A673 (cell line): ENCODE measurements around the gene AQP6. TPM values are rescaled to one million over a fixed set of nuclear protein-coding genes. Genes with fewer than 3 reads are reported as not detected.

ENCODE experiments used
- Bru-seq: library from RNA; stranded (reverse); fragments of 400-500 nt; gene quantifications from one replicate; lab custom pipeline; 2021; lab: Mats Ljungman, UMichigan
- BruChase-seq, 2 experiments: library from RNA; stranded (reverse); fragments of 400-500 nt; gene quantifications; one replicate each; lab custom pipeline; 2021; lab: Mats Ljungman, UMichigan
- BruUV-seq: library from RNA; stranded (reverse); fragments of 400-500 nt; replicated peaks from 2 replicates; lab custom pipeline; 2021; lab: Mats Ljungman, UMichigan
- CTCF ChIA-PET: fragments of 300-600 bp; sonication (Branson Sonifier 250); formaldehyde crosslinking; loops from one replicate; lab custom pipeline; 2022; ENCODE audit warnings: antibody characterized with exemption; lab: Charles Lee
- POLR2A ChIA-PET: fragments of 300-600 bp; sonication (Branson Sonifier 250); formaldehyde crosslinking; loops from one replicate; lab custom pipeline; 2022; ENCODE audit warnings: antibody characterized with exemption; ENCODE audit not compliant: low non-redundant PET; lab: Charles Lee
- DNase-seq: peaks from one replicate; pipeline ENCODE4 v3.0.0-alpha.2; 2015; ENCODE audit warnings: low spot score
- H3K27ac ChIP-seq: fragments of 200-600 bp; sonication (generic); 2 replicates; pipeline ENCODE4 v1.5.1; 2016; ENCODE audit warnings: mixed run types, low read depth, mild to moderate bottlenecking, mixed read lengths, antibody characterized with exemption, low read length; ENCODE audit not compliant: poor library complexity, severe bottlenecking
- H3K27me3 ChIP-seq: fragments of 200-600 bp; sonication (generic); replicated peaks from 2 replicates; pipeline ENCODE4 v1.6.1; 2017; ENCODE audit warnings: mixed run types, low read depth, mild to moderate bottlenecking, mixed read lengths, antibody characterized with exemption, low read length; ENCODE audit not compliant: insufficient read depth, poor library complexity
- H3K36me3 ChIP-seq: fragments of 200-600 bp; sonication (generic); 2 replicates; pipeline ENCODE4 v1.6.1; 2016; ENCODE audit warnings: mixed run types, mild to moderate bottlenecking, mixed read lengths, antibody characterized with exemption, low read length; ENCODE audit not compliant: insufficient read depth, poor library complexity, severe bottlenecking
- H3K4me1 ChIP-seq: fragments of 200-600 bp; sonication (generic); 2 replicates; pipeline ENCODE4 v1.6.1; 2017; ENCODE audit warnings: mixed run types, mild to moderate bottlenecking, mixed read lengths, antibody characterized with exemption, low read length; ENCODE audit not compliant: insufficient read depth, poor library complexity, severe bottlenecking
- H3K4me3 ChIP-seq: fragments of 200-600 bp; sonication (generic); 2 replicates; pipeline ENCODE4 v1.5.1; 2016; ENCODE audit warnings: low read depth, mixed run types, mild to moderate bottlenecking, mixed read lengths, low read length; ENCODE audit not compliant: poor library complexity, severe bottlenecking
- H3K9me3 ChIP-seq: fragments of 200-600 bp; sonication (generic); 2 replicates; pipeline ENCODE4 v1.6.1; 2016; ENCODE audit warnings: mixed run types, low read depth, mild to moderate bottlenecking, mixed read lengths, antibody characterized with exemption, low read length; ENCODE audit not compliant: poor library complexity, severe bottlenecking
- CTCF ChIP-seq: fragments of 300-800, 200-600 bp; sonication (generic); conservative IDR thresholded peaks from 2 replicates; pipeline ENCODE4 v1.5.1; 2017; ENCODE audit warnings: low read depth, mild to moderate bottlenecking, antibody characterized with exemption, low read length, moderate library complexity, mixed read lengths
- EZH2 ChIP-seq: fragments of 200-600 bp; sonication (generic); IDR thresholded peaks from 2 replicates; pipeline ENCODE4 v1.6.1; 2017; ENCODE audit warnings: borderline replicate concordance, low read depth, mild to moderate bottlenecking, mixed read lengths, antibody characterized with exemption, low read length; ENCODE audit not compliant: poor library complexity, severe bottlenecking
- intact Hi-C: fragments of 100-400 bp; cut with micrococcal nuclease; formaldehyde crosslinking; loops from one replicate; pipeline ENCODE4 v1.10.0; 2022; ENCODE audit not compliant: unreplicated experiment
- long read RNA-seq: library from polyadenylated mRNA; stranded (forward); transcript quantifications from one replicate; pipeline ENCODE4 v2.0.0, GENCODE V29; 2022
- total RNA-seq: library from RNA; stranded (reverse); gene quantifications from 2 replicates; pipeline ENCODE4 v1.2.3, GENCODE V29; 2021

AQP6 gene
- total RNA-seq, result not detected in 2 replicates
- Bru-seq, nascent RNA, result percentile 8 among the genes with signal in this experiment
- not detected for BruChase-seq, experiment 1, labeled RNA remaining after a 2-hour chase
- not detected for BruChase-seq, experiment 2, labeled RNA remaining after a 6-hour chase
- long read RNA-seq, result 0 reads

DNA sequence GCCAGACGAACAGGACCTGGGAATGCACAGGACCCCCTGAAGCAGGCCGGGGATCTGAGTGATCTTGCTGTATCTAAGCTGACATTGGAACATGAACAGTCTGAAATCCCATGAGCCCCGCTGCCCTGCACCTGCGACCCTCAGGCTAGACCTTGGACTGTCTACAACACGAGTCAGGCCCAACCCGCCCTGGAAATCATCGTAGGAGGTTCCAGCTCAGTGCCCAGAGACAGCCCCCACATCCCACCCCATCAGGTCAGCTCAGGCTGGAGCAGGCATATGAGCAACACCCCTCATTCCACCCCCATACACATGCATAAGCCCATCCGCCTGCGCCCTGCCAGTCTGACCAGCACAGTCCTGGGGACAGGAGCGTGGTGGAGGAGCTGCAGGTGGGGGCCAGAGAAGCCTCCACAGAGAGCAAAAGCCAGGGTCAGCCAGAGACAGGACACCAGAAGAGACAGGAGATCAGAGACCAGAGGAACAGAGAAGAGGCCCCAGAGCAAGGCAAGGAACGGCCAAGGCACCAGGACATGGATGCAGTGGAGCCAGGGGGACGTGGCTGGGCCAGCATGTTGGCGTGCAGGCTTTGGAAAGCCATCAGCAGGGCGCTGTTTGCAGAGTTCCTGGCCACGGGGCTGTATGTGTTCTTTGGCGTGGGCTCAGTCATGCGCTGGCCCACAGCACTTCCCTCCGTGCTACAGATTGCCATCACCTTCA is at the start of gene AQP6:
Gene AQP6, plus strand, starts transcription at position 307 of the 720 bp plus-strand sequence. Its CDS starts 227 bp downstream, at position 534.
- ChIA-PET POLR2A (no interaction called here), CTCF (no interaction called here)
- TF ChIP-seq EZH2 (no peak), CTCF (no peak)
- H3K27me3 ChIP-seq, result no peaks in the 10 kb centered on the region
- intact Hi-C loops, result no loop called here
- no peaks in the 10 kb centered on the region for H3K36me3 ChIP-seq
- no peak within 1 kb of the TSS for H3K4me3 ChIP-seq
- no peak for DNase-seq
- H3K4me1 ChIP-seq, result no peaks in the 10 kb centered on the region
- BruUV-seq, result no TSS peak
- H3K9me3 ChIP-seq, result no peaks in the 10 kb centered on the region
- no peak within 1 kb of the TSS for H3K27ac ChIP-seq

GRCh38 chr12:49923035-49923644 is 49.6 kb upstream of the AQP6 start:
- TF ChIP-seq EZH2 (no peak), CTCF (no peak)
- no peaks in the 10 kb centered on the region for H3K36me3 ChIP-seq
- no peak overlapping the region for H3K4me3 ChIP-seq
- intact Hi-C loops, result no loop called here
- ChIA-PET CTCF (no interaction called here), POLR2A (no interaction called here)
- no peak for DNase-seq
- BruUV-seq, result no TSS peak
- no peaks in the 10 kb centered on the region for H3K27me3 ChIP-seq
- H3K9me3 ChIP-seq, result no peaks in the 10 kb centered on the region
- H3K27ac ChIP-seq, result no peak overlapping the region
- H3K4me1 ChIP-seq, result no peaks in the 10 kb centered on the region

DNA sequence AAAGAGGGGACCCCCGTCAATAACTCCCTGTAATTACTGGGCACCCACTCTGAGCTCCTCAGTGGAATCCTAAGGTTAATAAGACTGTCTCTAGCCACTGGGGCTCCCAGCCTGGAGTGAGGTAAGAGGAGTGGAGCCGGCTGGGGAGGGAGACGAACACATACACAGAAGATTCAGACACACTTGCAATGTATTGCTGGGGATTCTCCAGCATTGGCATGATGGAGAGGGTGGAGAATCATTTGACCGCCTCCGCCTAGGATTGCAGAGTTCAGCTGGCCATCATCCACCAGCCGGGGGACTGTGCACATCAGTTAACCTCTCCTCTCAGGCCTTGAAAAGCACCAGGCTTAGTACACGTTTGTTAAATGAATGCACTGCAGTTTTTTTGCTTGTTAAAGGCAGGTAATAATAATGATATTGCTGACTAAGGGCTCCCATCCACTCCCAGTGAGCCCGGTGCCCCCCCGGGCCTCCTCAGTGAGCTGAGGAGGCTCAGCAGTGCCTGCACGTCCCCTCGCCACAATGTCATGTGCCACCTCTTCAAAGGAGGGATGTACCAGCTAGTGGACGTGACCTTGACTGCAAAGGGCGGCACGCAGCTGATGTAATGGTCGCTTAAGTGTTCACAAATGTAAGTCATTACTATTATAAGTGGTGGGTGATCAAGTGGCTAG is 48.7 kb upstream of the AQP6 start:
- H3K9me3 ChIP-seq, result no peaks in the 10 kb centered on the region
- no peak for DNase-seq
- intact Hi-C loops, result no loop called here
- H3K27me3 ChIP-seq, result no peaks in the 10 kb centered on the region
- no peak overlapping the region for H3K27ac ChIP-seq
- ChIA-PET CTCF (no interaction called here), POLR2A (no interaction called here)
- no peaks in the 10 kb centered on the region for H3K36me3 ChIP-seq
- no TSS peak for BruUV-seq
- no peaks in the 10 kb centered on the region for H3K4me1 ChIP-seq
- H3K4me3 ChIP-seq, result no peak overlapping the region
- TF ChIP-seq EZH2, result no peak
- no peak for TF ChIP-seq CTCF
